BLaER1 (cell line): ENCODE data around the gene TMTC4.

Experiments
- H3K27ac ChIP-seq: shearing (Covaris generic); formaldehyde crosslinking; 2 replicates; pipeline ENCODE4 v1.8.1; 2022
- H3K27me3 ChIP-seq: shearing (Covaris generic); formaldehyde crosslinking; 2 replicates; pipeline ENCODE4 v1.8.1; 2022
- H3K36me3 ChIP-seq: shearing (Covaris generic); formaldehyde crosslinking; 2 replicates; pipeline ENCODE4 v1.8.1; 2022
- H3K4me1 ChIP-seq: shearing (Covaris generic); formaldehyde crosslinking; 2 replicates; pipeline ENCODE4 v1.8.1; 2022
- H3K4me2 ChIP-seq: shearing (Covaris generic); formaldehyde crosslinking; 2 replicates; pipeline ENCODE4 v1.8.1; 2022
- H3K4me3 ChIP-seq: shearing (Covaris generic); formaldehyde crosslinking; 2 replicates; pipeline ENCODE4 v1.8.1; 2022
- H3K9ac ChIP-seq: shearing (Covaris generic); formaldehyde crosslinking; 2 replicates; pipeline ENCODE4 v1.8.1; 2022
- H3K9me3 ChIP-seq: shearing (Covaris generic); formaldehyde crosslinking; 2 replicates; pipeline ENCODE4 v1.8.1; 2022
- H4K20me1 ChIP-seq: shearing (Covaris generic); formaldehyde crosslinking; 2 replicates; pipeline ENCODE4 v1.8.1; 2022
- Cebpa-rat ChIP-seq: shearing (Covaris generic); IDR thresholded peaks from 2 replicates; pipeline ENCODE4 v1.8.1; 2022

The TMTC4 gene

GRCh38 chr13:100566543-100566942, 108.1 kb downstream of the TMTC4 start:
- no peak for TF ChIP-seq Cebpa-rat
- Histone ChIP-seq H3K4me3 (no peak overlapping the region), H3K27me3 (no peaks in the 10 kb centered on the region), H3K27ac (no peak overlapping the region), H3K9ac (no peak overlapping the region), H4K20me1 (no peaks in the 10 kb centered on the region), H3K9me3 (peaks cover 8% of the 10 kb centered on the region; the same call in 1 of the 2 replicates), H3K4me1 (no peaks in the 10 kb centered on the region), H3K36me3 (no peaks in the 10 kb centered on the region), H3K4me2 (no peak overlapping the region)

GRCh38 chr13:100565286-100565685, 109.3 kb downstream of the TMTC4 start:
- no peak for TF ChIP-seq Cebpa-rat
- Histone ChIP-seq H3K27me3 (no peaks in the 10 kb centered on the region), H3K4me2 (no peak overlapping the region), H3K36me3 (no peaks in the 10 kb centered on the region), H3K27ac (no peak overlapping the region), H3K9ac (no peak overlapping the region), H3K4me3 (no peak overlapping the region), H3K9me3 (peaks cover 8% of the 10 kb centered on the region; the same call in 1 of the 2 replicates), H4K20me1 (no peaks in the 10 kb centered on the region), H3K4me1 (no peaks in the 10 kb centered on the region)

GRCh38 chr13:100564444-100565223, 110.0 kb downstream of the TMTC4 start:
- no peak overlapping the region for H3K9ac ChIP-seq
- no peak overlapping the region for H3K4me3 ChIP-seq
- peaks cover 8% of the 10 kb centered on the region; the same call in 1 of the 2 replicates for H3K9me3 ChIP-seq
- no peak overlapping the region for H3K4me2 ChIP-seq
- TF ChIP-seq Cebpa-rat: no peak
- H3K4me1 ChIP-seq: no peaks in the 10 kb centered on the region
- no peaks in the 10 kb centered on the region for H3K27me3 ChIP-seq
- no peak overlapping the region for H3K27ac ChIP-seq
- H3K36me3 ChIP-seq: no peaks in the 10 kb centered on the region
- H4K20me1 ChIP-seq: no peaks in the 10 kb centered on the region

- Histone ChIP-seq H4K20me1 (no peaks in the 10 kb centered on the region), H3K27ac (no peak overlapping the region), H3K9me3 (0 out of 2 replicates have a peak, but pooled peaks cover 1% of the 10 kb centered on the region), H3K27me3 (no peaks in the 10 kb centered on the region), H3K36me3 (no peaks in the 10 kb centered on the region), H3K4me2 (no peak overlapping the region), H3K4me3 (no peak overlapping the region), H3K9ac (no peak overlapping the region), H3K4me1 (no peaks in the 10 kb centered on the region)
- TF ChIP-seq Cebpa-rat: no peak
Observed at GRCh38 chr13:100563779-100564178, 110.8 kb downstream of the TMTC4 start.

- H3K36me3 ChIP-seq: no peaks in the 10 kb centered on the region
- H3K4me3 ChIP-seq: no peak overlapping the region
- no peaks in the 10 kb centered on the region for H4K20me1 ChIP-seq
- no peak overlapping the region for H3K4me2 ChIP-seq
- H3K9ac ChIP-seq: no peak overlapping the region
- H3K4me1 ChIP-seq: no peaks in the 10 kb centered on the region
- no peaks in the 10 kb centered on the region for H3K9me3 ChIP-seq
- TF ChIP-seq Cebpa-rat: no peak
- no peak overlapping the region for H3K27ac ChIP-seq
- no peaks in the 10 kb centered on the region for H3K27me3 ChIP-seq
Observed at GRCh38 chr13:100561599-100562204, 112.9 kb downstream of the TMTC4 start.

- no peaks in the 10 kb centered on the region for H3K36me3 ChIP-seq
- TF ChIP-seq Cebpa-rat: no peak
- no peak overlapping the region for H3K4me2 ChIP-seq
Observed at GRCh38 chr13:100561158-100561499, 113.5 kb downstream of the TMTC4 start.

GRCh38 chr13:100560498-100561157, 114.0 kb downstream of the TMTC4 start:
- Histone ChIP-seq H3K27me3 (no peaks in the 10 kb centered on the region), H4K20me1 (no peaks in the 10 kb centered on the region), H3K9ac (no peak overlapping the region), H3K4me2 (no peak overlapping the region), H3K4me3 (no peak overlapping the region), H3K9me3 (no peaks in the 10 kb centered on the region), H3K4me1 (no peaks in the 10 kb centered on the region), H3K36me3 (no peaks in the 10 kb centered on the region), H3K27ac (no peak overlapping the region)
- no peak for TF ChIP-seq Cebpa-rat

More at GRCh38 chr13:100561158-100561499, 113.5 kb downstream of the TMTC4 start:
- Histone ChIP-seq H3K27ac (no peak overlapping the region), H3K4me1 (no peaks in the 10 kb centered on the region), H3K27me3 (no peaks in the 10 kb centered on the region), H3K4me3 (no peak overlapping the region), H3K9ac (no peak overlapping the region), H3K9me3 (no peaks in the 10 kb centered on the region), H4K20me1 (no peaks in the 10 kb centered on the region)

GRCh38 chr13:100559886-100560285, 114.7 kb downstream of the TMTC4 start:
- Histone ChIP-seq H3K4me2 (no peak overlapping the region), H3K27ac (no peak overlapping the region), H4K20me1 (no peaks in the 10 kb centered on the region), H3K9me3 (peaks cover 3% of the 10 kb centered on the region; the same call in 1 of the 2 replicates), H3K36me3 (no peaks in the 10 kb centered on the region), H3K4me1 (no peaks in the 10 kb centered on the region), H3K9ac (no peak overlapping the region), H3K27me3 (no peaks in the 10 kb centered on the region), H3K4me3 (no peak overlapping the region)
- TF ChIP-seq Cebpa-rat: no peak
